Panc1 (cell line): ENCODE data around the gene MED12.

Source experiments
- POLR2AphosphoS5 ChIP-seq: IDR thresholded peaks from 2 replicates; pipeline ENCODE4 v1.6.1; 2012; ENCODE audit warnings: mild to moderate bottlenecking, low read depth, low read length, moderate library complexity
- SIN3A ChIP-seq: IDR thresholded peaks from 2 replicates; pipeline ENCODE4 v1.6.1; 2012; ENCODE audit warnings: low read depth, mild to moderate bottlenecking, low read length, moderate library complexity, borderline replicate concordance; ENCODE audit not compliant: insufficient read depth
- TF ChIP-seq, protein P1 (sequence below): fragments of 450-650 bp; IDR thresholded peaks from 2 replicates; pipeline ENCODE4 v1.5.1; 2017; ENCODE audit warnings: mild to moderate bottlenecking
- TF ChIP-seq, protein P2 (sequence below), 2 experiments: IDR thresholded peaks; 2 replicates each; pipeline ENCODE4 v1.6.1; 2011 to 2012; ENCODE audit warnings: low read depth in 2 of 2, control low read depth in 1 of 2, low read length in 1 of 2, mild to moderate bottlenecking in 1 of 2, moderate library complexity in 1 of 2; ENCODE audit not compliant: insufficient read depth in 1 of 2

DNA sequence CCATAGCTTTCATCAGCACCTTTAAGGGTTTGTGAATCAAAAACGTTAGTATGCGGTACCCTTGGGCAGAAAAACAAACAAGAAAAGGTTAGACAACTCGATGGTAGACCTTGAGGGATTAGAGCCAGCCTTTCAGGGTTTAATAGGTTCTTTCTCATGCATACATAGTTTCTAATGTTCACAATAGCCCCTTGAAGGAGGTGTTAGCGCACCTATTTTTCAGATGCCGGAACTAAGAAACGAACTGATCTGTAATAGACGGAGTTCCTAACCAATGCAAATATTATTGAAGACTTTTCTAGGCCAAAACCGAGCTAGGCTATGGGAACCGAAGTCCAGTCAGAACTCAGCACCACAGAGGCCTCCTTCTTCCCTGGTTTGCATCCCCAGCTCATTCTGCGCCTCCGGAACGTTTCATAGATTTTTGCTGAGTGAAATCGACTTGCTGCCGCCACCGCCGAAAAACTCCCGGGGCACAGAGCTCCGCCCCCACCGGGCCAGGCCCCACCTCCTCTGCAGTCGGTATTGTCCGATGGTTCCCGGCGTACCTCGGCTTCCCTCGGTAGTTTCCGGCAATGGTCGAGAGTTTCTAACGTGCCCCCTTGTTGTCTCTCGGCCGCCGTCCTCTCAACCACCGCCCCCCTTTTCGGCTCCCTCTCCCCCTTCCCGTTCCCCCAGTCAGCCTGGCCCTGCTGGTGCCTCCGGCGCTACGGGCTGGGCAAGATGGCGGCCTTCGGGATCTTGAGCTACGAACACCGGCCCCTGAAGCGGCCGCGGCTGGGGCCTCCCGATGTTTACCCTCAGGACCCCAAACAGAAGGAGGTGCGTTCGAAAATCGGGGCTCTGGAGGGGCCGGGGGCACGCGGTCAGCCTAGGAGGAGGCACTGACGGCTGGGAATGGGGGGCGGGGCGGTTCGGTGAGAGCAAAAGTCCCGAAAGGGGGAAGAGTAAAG, at the start of gene MED12:
- TF ChIP-seq POLR2AphosphoS5 (peak; percentile 47; the same call in 1 of the 2 replicates), SIN3A (no peak)
- TF ChIP-seq, protein P1, sequence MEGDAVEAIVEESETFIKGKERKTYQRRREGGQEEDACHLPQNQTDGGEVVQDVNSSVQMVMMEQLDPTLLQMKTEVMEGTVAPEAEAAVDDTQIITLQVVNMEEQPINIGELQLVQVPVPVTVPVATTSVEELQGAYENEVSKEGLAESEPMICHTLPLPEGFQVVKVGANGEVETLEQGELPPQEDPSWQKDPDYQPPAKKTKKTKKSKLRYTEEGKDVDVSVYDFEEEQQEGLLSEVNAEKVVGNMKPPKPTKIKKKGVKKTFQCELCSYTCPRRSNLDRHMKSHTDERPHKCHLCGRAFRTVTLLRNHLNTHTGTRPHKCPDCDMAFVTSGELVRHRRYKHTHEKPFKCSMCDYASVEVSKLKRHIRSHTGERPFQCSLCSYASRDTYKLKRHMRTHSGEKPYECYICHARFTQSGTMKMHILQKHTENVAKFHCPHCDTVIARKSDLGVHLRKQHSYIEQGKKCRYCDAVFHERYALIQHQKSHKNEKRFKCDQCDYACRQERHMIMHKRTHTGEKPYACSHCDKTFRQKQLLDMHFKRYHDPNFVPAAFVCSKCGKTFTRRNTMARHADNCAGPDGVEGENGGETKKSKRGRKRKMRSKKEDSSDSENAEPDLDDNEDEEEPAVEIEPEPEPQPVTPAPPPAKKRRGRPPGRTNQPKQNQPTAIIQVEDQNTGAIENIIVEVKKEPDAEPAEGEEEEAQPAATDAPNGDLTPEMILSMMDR = no peak
- TF ChIP-seq, protein P2, sequence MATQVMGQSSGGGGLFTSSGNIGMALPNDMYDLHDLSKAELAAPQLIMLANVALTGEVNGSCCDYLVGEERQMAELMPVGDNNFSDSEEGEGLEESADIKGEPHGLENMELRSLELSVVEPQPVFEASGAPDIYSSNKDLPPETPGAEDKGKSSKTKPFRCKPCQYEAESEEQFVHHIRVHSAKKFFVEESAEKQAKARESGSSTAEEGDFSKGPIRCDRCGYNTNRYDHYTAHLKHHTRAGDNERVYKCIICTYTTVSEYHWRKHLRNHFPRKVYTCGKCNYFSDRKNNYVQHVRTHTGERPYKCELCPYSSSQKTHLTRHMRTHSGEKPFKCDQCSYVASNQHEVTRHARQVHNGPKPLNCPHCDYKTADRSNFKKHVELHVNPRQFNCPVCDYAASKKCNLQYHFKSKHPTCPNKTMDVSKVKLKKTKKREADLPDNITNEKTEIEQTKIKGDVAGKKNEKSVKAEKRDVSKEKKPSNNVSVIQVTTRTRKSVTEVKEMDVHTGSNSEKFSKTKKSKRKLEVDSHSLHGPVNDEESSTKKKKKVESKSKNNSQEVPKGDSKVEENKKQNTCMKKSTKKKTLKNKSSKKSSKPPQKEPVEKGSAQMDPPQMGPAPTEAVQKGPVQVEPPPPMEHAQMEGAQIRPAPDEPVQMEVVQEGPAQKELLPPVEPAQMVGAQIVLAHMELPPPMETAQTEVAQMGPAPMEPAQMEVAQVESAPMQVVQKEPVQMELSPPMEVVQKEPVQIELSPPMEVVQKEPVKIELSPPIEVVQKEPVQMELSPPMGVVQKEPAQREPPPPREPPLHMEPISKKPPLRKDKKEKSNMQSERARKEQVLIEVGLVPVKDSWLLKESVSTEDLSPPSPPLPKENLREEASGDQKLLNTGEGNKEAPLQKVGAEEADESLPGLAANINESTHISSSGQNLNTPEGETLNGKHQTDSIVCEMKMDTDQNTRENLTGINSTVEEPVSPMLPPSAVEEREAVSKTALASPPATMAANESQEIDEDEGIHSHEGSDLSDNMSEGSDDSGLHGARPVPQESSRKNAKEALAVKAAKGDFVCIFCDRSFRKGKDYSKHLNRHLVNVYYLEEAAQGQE (IDR thresholded peaks at IDR 0.05; ENCODE audit: insufficient read depth in 1 of 2, low read depth in 2 of 2, low read length in 1 of 2) = no peak
